AG04449 (cell line): ENCODE measurements around the gene ACTN1.

Experiments used
- CTCF ChIA-PET: fragments of 350-600 bp; formaldehyde crosslinking; extraction: SDS; loops from one replicate; lab custom pipeline; 2021; ENCODE audit warnings: antibody characterized with exemption; lab: Yijun Ruan, JAX
- POLR2A ChIA-PET: fragments of 400-600, 350-600 bp; formaldehyde crosslinking; extraction: SDS; loops from one replicate; lab custom pipeline; 2020; ENCODE audit warnings: antibody characterized with exemption, inconsistent platforms; lab: Yijun Ruan, JAX
- DNase-seq: peaks from one replicate; pipeline ENCODE4 v3.0.0-alpha.2; 2010; ENCODE audit warnings: low read depth, low spot score
- H3K4me3 ChIP-seq: 2 replicates; pipeline ENCODE4 v1.5.1; 2011; ENCODE audit warnings: low read depth, mild to moderate bottlenecking, control low read depth, low read length
- TF ChIP-seq, protein P1 (sequence below): IDR thresholded peaks from one replicate; pipeline ENCODE4 v1.5.1; 2011; ENCODE audit warnings: mild to moderate bottlenecking, moderate library complexity, low read length, control low read depth, inconsistent platforms; ENCODE audit not compliant: insufficient read depth; ENCODE audit errors: missing control alignments

ACTN1 gene

DNA sequence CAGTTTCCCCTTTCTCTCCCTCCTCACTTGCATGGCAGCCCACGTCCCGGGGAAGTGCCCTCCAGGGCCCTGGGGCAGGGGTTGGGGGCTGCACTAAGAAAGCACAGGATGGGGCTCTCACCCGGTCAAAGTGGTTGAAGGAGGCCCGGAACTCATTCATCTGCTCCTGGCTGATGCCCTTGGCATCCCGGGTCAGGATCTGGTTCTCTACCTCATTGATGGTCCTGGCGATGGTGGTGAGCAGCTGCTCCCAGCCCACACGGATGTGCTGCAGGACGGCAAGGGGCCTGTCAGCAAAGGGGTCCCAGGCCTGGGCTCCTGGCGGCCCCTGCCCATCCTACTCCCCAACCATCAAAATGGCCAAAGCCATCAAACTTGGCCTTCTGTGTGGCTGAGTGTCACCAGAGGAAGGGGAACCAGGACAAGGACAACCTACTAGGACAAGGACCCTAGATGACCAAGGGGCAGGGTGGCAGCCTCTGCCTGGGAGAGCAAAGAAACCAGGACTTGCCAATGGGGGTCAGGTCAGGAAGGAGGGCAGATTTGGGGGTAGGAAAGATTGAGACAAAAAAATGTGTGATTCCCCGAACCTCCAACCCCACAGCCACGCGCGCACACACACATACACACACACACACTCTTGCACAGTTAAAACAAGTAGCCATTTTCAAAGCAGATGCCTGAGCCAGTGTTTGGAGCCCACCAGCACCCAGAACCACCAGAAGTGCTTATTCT is 99.1 kb downstream of the ACTN1 start:
- CTCF ChIA-PET: no interaction called here
- DNase-seq: no peak
- POLR2A ChIA-PET: no interaction called here
- no peak overlapping the region for H3K4me3 ChIP-seq
- TF ChIP-seq, protein P1, sequence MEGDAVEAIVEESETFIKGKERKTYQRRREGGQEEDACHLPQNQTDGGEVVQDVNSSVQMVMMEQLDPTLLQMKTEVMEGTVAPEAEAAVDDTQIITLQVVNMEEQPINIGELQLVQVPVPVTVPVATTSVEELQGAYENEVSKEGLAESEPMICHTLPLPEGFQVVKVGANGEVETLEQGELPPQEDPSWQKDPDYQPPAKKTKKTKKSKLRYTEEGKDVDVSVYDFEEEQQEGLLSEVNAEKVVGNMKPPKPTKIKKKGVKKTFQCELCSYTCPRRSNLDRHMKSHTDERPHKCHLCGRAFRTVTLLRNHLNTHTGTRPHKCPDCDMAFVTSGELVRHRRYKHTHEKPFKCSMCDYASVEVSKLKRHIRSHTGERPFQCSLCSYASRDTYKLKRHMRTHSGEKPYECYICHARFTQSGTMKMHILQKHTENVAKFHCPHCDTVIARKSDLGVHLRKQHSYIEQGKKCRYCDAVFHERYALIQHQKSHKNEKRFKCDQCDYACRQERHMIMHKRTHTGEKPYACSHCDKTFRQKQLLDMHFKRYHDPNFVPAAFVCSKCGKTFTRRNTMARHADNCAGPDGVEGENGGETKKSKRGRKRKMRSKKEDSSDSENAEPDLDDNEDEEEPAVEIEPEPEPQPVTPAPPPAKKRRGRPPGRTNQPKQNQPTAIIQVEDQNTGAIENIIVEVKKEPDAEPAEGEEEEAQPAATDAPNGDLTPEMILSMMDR: no peak

DNA sequence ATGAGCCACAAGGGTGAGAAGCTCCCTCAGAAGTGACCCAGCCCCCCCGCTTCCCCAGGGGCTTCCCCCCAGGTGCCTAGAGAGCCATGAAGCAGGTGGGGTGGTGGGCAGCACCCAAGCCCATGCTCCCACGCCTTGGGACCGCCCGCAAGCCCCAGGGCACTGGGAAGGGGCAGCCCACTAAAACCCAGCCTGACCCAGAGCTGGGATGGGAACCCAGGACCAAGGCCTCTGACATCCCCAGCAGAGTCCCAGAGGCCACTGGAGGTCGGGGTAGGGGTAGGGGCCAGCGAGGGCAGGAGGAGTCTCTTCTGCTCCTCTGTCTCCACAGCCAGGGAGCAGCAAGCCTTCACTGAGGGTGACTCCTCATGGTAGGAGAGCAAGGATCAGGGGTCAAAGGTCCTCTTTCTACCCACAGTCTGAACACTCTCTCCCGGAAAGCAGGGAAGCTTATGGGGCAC is 99.8 kb downstream of the ACTN1 start:
- no peak for DNase-seq
- ChIA-PET POLR2A (no interaction called here), CTCF (no interaction called here)
- no peak overlapping the region for H3K4me3 ChIP-seq
- TF ChIP-seq, protein P1: no peak

DNA sequence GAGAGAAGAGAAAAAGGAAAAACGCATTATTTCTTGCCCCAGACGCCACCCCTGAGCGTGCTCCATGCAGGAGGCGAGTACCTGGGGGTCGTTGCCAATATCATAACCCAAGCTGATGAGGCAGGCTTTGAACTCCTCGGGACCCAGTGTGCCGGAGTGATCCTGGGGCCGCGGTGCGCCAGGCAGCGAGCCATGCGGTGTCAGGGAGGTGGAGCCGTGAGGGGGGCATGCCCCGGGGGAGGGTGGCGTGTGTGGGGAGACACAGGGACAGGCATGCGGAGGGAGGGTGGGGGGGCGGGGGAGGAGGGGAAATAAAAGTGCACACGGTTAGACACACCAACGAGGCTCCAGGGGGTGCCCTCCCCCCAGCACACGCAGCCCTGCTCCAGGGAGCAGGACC is 100.2 kb downstream of the ACTN1 start:
- H3K4me3 ChIP-seq: no peak overlapping the region
- CTCF ChIA-PET: no interaction called here
- DNase-seq: no peak
- POLR2A ChIA-PET: no interaction called here
- TF ChIP-seq, protein P1: no peak

DNA sequence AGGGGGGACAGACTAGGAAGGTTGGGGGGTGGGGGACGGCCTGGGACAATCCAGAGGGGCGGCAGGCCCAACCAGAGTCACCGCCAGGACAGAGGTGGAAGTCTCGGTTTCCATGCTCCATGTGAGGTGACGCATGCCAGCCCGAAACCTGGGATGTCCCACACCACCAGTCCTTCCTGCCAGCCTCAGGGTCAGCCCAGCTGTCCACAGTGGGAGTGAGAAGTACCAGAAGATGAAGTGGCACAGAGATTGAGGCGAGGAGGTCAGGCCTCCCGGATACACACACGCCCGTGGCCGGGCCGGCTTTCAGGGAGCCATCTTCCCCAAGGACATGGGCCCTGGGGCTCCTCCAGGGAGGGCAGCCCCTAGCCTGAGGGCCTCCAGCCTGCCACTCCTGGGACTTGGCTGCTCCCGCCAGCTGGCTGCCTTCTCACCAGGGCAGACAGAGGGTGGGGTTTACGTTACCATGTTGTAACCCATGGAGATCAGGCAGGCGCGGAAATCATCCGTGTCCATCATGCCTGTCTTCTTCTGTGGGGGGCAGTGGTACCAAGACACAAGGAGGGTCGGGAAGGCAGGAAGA is 101.0 kb downstream of the ACTN1 start:
- ChIA-PET CTCF (no interaction called here), POLR2A (no interaction called here)
- TF ChIP-seq, protein P1: no peak
- H3K4me3 ChIP-seq: no peak overlapping the region
- DNase-seq: no peak

DNA sequence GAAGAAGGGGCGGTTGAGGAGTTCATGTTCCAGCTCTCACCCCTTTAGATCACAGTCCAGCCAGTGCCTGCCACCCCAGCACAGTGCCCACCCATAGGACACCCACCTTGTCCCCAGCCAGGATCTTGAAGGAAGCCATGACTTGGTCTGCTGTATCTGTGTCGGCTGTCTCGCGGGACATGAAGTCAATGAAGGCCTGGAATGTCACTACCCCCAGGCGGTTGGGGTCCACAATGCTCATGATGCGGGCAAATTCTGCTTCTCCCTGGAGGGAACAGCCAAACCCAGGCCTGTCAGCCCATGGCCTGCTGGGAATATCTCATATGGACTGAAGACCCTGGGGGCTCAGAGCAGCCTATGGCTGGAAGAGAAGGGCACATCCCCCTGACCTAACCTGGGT is 102.1 kb downstream of the ACTN1 start:
- H3K4me3 ChIP-seq: no peak overlapping the region
- ChIA-PET CTCF (interaction anchor here (0.8 to 1.2 kb wide), 2 partner anchors 10 to 232 kb away, joined by 3 read pairs; no protein-coding TSS in a partner anchor), POLR2A (no interaction called here)
- no peak for DNase-seq
- TF ChIP-seq, protein P1: no peak

DNA sequence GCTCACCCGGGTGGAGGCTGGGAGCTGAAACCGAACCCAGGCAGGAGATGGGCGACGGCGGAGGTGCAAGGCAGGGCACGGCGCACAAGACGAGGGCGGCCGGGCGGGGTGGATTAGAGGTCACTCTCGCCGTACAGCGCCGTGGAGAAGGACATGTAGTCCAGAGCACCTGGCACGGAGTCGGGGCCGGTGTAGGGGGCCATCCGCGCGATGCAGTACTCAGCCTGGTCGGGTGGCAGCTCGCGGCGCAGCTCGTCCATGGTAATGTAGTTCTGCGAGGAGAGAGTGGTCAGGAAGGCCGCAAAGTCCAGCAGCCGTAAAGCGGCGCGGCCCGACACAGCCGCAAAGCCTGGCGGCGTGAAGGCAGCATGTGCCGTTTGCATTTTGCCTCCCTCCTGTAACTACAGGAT is 104.4 kb downstream of the ACTN1 start:
- POLR2A ChIA-PET: no interaction called here
- DNase-seq: no peak
- TF ChIP-seq, protein P1: no peak
- CTCF ChIA-PET: interaction anchor here (1.0 to 6.1 kb wide), 4 partner anchors 12 to 254 kb away, joined by 3 to 41 read pairs (median 8); no protein-coding TSS in a partner anchor
- H3K4me3 ChIP-seq: no peak overlapping the region
